Transverse colon (tissue), 4 donors: ENCODE results near the gene SPOCK2. TPM values are rescaled to one million over a fixed set of nuclear protein-coding genes. Genes with fewer than 3 reads are reported as not detected.

Experiments
- DNase-seq: peaks from one replicate; pipeline ENCODE4 v3.0.0-alpha.2; 2019
- H3K27ac ChIP-seq, 4 donors: fragments of 200-600 bp; sonication (generic); 2 replicates each; pipeline ENCODE4 v1.5.1; 2016 to 2018; ENCODE audit warnings: inconsistent platforms in 4 of 4
- H3K27me3 ChIP-seq: fragments of 200-600 bp; sonication (generic); 2 replicates; pipeline ENCODE4 v1.5.1; 2017; ENCODE audit warnings: inconsistent platforms
- H3K36me3 ChIP-seq, 4 donors: fragments of 200-600 bp; sonication (generic); 2 replicates each; pipeline ENCODE4 v1.5.1; 2017 to 2019; ENCODE audit warnings: inconsistent platforms in 4 of 4
- H3K4me1 ChIP-seq, 4 donors: fragments of 200-600 bp; sonication (generic); 2 replicates each; pipeline ENCODE4 v1.5.1; 2017 to 2020; ENCODE audit warnings: inconsistent platforms in 4 of 4
- H3K4me3 ChIP-seq, 4 donors: fragments of 200-600 bp; sonication (generic); 1 replicate in 1 of 4; 2 replicates in 3 of 4; pipeline versions ENCODE4 v1.5.1 to v1.6.1; 2017 to 2019; ENCODE audit warnings: inconsistent platforms in 4 of 4
- H3K9me3 ChIP-seq, 2 donors: fragments of 200-600 bp; sonication (generic); 2 replicates each; pipeline ENCODE4 v1.5.1; 2017 to 2019; ENCODE audit warnings: inconsistent platforms in 2 of 2
- EP300 ChIP-seq: sonication (generic); formaldehyde crosslinking; IDR thresholded peaks from one replicate; pipeline ENCODE4 v1.6.1; 2017; ENCODE audit warnings: antibody characterized with exemption, low read depth
- POLR2A ChIP-seq: fragments of 450-650 bp; IDR thresholded peaks from one replicate; pipeline ENCODE4 v1.6.1; 2016; ENCODE audit warnings: antibody characterized with exemption, mild to moderate bottlenecking, moderate library complexity
- POLR2AphosphoS5 ChIP-seq, 3 donors: sonication (generic); formaldehyde crosslinking; IDR thresholded peaks; one replicate each; pipeline ENCODE4 v1.6.1; 2016; ENCODE audit warnings: antibody characterized with exemption in 3 of 3
- WGBS, 2 donors: methylation state at CpG; one replicate each; pipeline ENCODE4 v1.1.5; 2018; ENCODE audit warnings: low coverage in 1 of 2; 5-methylcytosine and 5-hydroxymethylcytosine counted together
- in situ Hi-C, 4 donors: fragments of 200-750 bp; cut with MboI; loops; one replicate each; pipeline versions ENCODE4 v1.15.0 to v1.15.1; 2017; ENCODE audit warnings: low sequenced_read_pairs in 3 of 4, low pct_ligation_motif_present in 1 of 4, low pct_unique_long_range_greater_than_20kb in 1 of 4
- intact Hi-C: fragments of 100-400 bp; cut with DNase I; formaldehyde crosslinking; loops from one replicate; pipeline ENCODE4 v1.15.1; 2023; ENCODE audit warnings: low total_unique reads
- total RNA-seq, 4 donors: library from RNA; depleted of rRNA; stranded (reverse); fragments of >200 nt; gene quantifications; one replicate each; pipeline ENCODE4 v1.1.0, GENCODE V29; 2016
- TF ChIP-seq, protein P1 (sequence below), 5 experiments: fragments of 200-600 bp in 3 of 5; fragments of 450-650 bp in 2 of 5; sonication (generic) in 3 of 5; IDR thresholded peaks; 1 replicate in 2 of 5; 2 replicates in 3 of 5; pipeline ENCODE4 v1.5.1; 2016 to 2017; ENCODE audit warnings: antibody characterized with exemption in 5 of 5, inconsistent platforms in 3 of 5, mild to moderate bottlenecking in 2 of 5, moderate library complexity in 1 of 5

The SPOCK2 gene
- total RNA-seq, 4 donors from 2014 or later: 6.0 to 24.7 (median 9.3) TPM

DNA sequence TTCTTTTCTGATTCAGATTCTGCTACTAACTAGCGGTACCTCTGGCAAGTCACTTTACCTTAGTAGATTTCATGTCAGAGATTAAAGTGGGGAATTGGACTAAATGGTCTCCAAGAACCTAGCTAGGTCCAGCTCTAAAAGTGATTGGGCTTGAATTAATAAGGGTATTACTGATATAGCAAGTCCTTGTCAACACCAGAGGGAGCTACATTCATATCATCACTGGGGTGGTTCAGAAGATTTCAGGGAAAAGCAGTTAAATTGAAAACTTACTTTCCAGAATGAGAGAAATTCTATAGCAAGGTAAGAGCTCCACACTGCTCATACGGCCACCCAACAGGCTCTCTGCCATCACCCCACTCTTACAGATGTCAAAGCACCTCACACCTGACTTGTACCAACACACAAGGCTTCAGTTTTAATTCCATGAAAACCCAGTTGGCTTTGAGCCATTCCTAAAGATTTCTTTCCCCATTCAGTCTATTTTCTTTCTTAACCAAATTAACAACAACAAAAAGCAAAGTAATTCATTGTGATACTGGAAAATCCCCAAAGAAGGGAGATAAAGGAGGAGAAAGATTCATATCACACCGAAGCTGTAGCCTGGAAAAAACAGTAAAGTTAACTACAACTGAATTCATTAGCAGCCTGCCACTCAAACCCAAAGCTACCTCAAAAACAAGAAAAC, 38.0 kb upstream of the SPOCK2 start:
- intact Hi-C loops: no loop called here
- no peak overlapping the region for H3K27ac ChIP-seq
- peaks cover 0 to 11% (median 4%) of the 10 kb centered on the region in 4 donors for H3K36me3 ChIP-seq
- TF ChIP-seq EP300 (no peak), POLR2A (no peak), POLR2AphosphoS5 (IDR thresholded peaks at IDR 0.05) (no peak)
- TF ChIP-seq, protein P1, sequence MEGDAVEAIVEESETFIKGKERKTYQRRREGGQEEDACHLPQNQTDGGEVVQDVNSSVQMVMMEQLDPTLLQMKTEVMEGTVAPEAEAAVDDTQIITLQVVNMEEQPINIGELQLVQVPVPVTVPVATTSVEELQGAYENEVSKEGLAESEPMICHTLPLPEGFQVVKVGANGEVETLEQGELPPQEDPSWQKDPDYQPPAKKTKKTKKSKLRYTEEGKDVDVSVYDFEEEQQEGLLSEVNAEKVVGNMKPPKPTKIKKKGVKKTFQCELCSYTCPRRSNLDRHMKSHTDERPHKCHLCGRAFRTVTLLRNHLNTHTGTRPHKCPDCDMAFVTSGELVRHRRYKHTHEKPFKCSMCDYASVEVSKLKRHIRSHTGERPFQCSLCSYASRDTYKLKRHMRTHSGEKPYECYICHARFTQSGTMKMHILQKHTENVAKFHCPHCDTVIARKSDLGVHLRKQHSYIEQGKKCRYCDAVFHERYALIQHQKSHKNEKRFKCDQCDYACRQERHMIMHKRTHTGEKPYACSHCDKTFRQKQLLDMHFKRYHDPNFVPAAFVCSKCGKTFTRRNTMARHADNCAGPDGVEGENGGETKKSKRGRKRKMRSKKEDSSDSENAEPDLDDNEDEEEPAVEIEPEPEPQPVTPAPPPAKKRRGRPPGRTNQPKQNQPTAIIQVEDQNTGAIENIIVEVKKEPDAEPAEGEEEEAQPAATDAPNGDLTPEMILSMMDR (IDR thresholded peaks at IDR 0.05): peak in 3 of 5 experiments; percentile 17 to 20 (median 18)
- no peaks in the 10 kb centered on the region for H3K9me3 ChIP-seq
- 90 to 91% methylated on average over 2 to 3 of the region's 3 CpGs for WGBS, 2 donors
- in situ Hi-C loops: loop anchor here in 1 of 4 donors (25.0 kb wide), 1 partner anchor 211 kb away; no protein-coding TSS in a partner anchor
- DNase-seq: no peak
- H3K4me1 ChIP-seq: peaks cover 0 to 22% (median 0%) of the 10 kb centered on the region in 4 donors
- no peak overlapping the region for H3K4me3 ChIP-seq
- no peaks in the 10 kb centered on the region for H3K27me3 ChIP-seq

- TF ChIP-seq, protein P1 (IDR thresholded peaks at IDR 0.05): no peak
- TF ChIP-seq POLR2AphosphoS5 (IDR thresholded peaks at IDR 0.05) (no peak), EP300 (no peak), POLR2A (no peak)
- intact Hi-C loops (loop anchor here (5.0 kb wide), 1 partner anchor 718 kb away; no protein-coding TSS in a partner anchor), in situ Hi-C loops (loop anchor here in 1 of 4 donors (25.0 kb wide), 1 partner anchor 212 kb away; no protein-coding TSS in a partner anchor)
- Histone ChIP-seq H3K4me3 (no peak overlapping the region), H3K36me3 (peaks cover 0 to 11% (median 4%) of the 10 kb centered on the region in 4 donors), H3K4me1 (peaks cover 0 to 22% (median 0%) of the 10 kb centered on the region in 4 donors), H3K27ac (no peak overlapping the region), H3K27me3 (no peaks in the 10 kb centered on the region), H3K9me3 (no peaks in the 10 kb centered on the region)
- no peak for DNase-seq
- WGBS, 2 donors: 71 to 79% methylated on average over 1 of the region's 1 CpG
These were observed 36.6 kb upstream of the SPOCK2 start for GRCh38 chr10:72124989-72125388.

DNA sequence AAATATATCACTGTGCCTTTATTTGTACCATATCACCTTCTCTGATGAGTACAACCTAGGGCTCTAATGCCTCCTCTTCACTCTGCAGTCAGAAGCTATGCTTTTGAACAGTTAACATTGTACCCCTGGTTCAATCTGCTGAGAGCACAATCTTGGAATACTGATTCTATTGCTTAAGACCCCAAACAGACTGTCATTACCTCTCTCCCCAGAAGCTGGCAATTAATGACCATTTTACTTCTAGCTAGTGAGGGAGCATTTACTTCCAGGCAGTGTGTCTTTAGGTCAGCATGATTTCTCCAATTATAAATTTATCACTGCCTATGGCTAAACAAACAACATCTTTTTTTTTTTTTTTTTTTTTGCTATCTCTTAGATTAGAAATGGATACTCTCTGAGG, 36.0 kb upstream of the SPOCK2 start:
- no peak for DNase-seq
- Histone ChIP-seq H3K9me3 (no peaks in the 10 kb centered on the region), H3K4me1 (peaks cover 0 to 22% (median 0%) of the 10 kb centered on the region in 4 donors), H3K36me3 (peaks cover 0 to 11% (median 4%) of the 10 kb centered on the region in 4 donors), H3K27ac (no peak overlapping the region), H3K27me3 (no peaks in the 10 kb centered on the region), H3K4me3 (no peak overlapping the region)
- in situ Hi-C loops (no loop called here), intact Hi-C loops (loop anchor here (5.0 kb wide), 1 partner anchor 717 kb away; no protein-coding TSS in a partner anchor)
- TF ChIP-seq POLR2A: no peak

DNA sequence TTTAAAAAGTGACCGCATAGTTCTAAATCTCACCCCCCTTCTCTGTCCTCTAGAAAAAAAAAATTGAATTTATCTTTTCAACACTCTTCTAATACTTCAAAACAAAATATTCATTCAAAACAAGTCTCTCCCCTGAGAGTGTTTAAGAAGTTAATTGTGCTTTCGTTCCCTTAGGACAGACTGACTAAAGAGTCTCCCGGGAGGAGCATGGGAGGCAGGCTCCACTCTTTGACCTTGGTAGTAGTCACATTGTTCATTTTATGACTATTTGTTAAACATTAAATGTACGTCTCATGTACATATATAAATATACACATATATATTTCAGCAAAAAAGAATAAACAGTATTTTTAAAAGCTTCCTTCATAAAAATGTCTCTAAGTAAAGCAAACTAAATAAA, 35.3 kb upstream of the SPOCK2 start:
- DNase-seq: no peak
- in situ Hi-C loops (no loop called here), intact Hi-C loops (loop anchor here (5.0 kb wide), 1 partner anchor 716 kb away; no protein-coding TSS in a partner anchor)

More for the DNA sequence above, 35.3 kb upstream of the SPOCK2 start:
- Histone ChIP-seq H3K9me3 (no peaks in the 10 kb centered on the region), H3K4me3 (no peak overlapping the region), H3K27ac (no peak overlapping the region), H3K36me3 (peaks cover 0 to 11% (median 3%) of the 10 kb centered on the region in 4 donors), H3K4me1 (peaks cover 0 to 22% (median 0%) of the 10 kb centered on the region in 4 donors), H3K27me3 (no peaks in the 10 kb centered on the region)
- whole genome bisulfite sequencing, 2 donors: 59 to 65% methylated on average over 4 of the region's 4 CpGs
- no peak for TF ChIP-seq POLR2A
- TF ChIP-seq EP300: no peak
- TF ChIP-seq POLR2AphosphoS5 (IDR thresholded peaks at IDR 0.05): no peak
- TF ChIP-seq, protein P1 (IDR thresholded peaks at IDR 0.05): no peak
